Fibroblast of lung (primary cell): ENCODE measurements around the gene HOXD9. TPM values are rescaled to one million over a fixed set of nuclear protein-coding genes. Genes with fewer than 3 reads are reported as not detected.

ENCODE experiments used
- DNase-seq, 2 donors: peaks; one replicate each; pipeline versions ENCODE4 v3.0.0 to v3.0.0-alpha.2; 2010; ENCODE audit warnings: low read depth in 2 of 2
- H2AFZ ChIP-seq: 2 replicates; pipeline ENCODE4 v1.5.1; 2012; ENCODE audit warnings: low read length, control low read depth, inconsistent platforms
- H3K27ac ChIP-seq: 2 replicates; pipeline ENCODE4 v1.5.1; 2011; ENCODE audit warnings: low read length, control low read depth; ENCODE audit not compliant: insufficient read depth
- H3K27me3 ChIP-seq: 2 replicates; pipeline ENCODE4 v1.5.1; 2011; ENCODE audit warnings: mild to moderate bottlenecking, low read length; ENCODE audit not compliant: control insufficient read depth, insufficient read depth
- H3K36me3 ChIP-seq: 2 replicates; pipeline ENCODE4 v1.5.1; 2011; ENCODE audit warnings: low read length; ENCODE audit not compliant: control insufficient read depth, insufficient read depth
- H3K4me1 ChIP-seq: 2 replicates; pipeline ENCODE4 v1.5.1; 2011; ENCODE audit warnings: low read length; ENCODE audit not compliant: control insufficient read depth, insufficient read depth; ENCODE audit errors: extremely low read depth
- H3K4me2 ChIP-seq: 2 replicates; pipeline ENCODE4 v1.5.1; 2011; ENCODE audit warnings: low read length, control low read depth; ENCODE audit not compliant: insufficient read depth; ENCODE audit errors: extremely low read depth
- H3K4me3 ChIP-seq, 4 experiments: fragments of 200-600 bp in 1 of 4; sonication (generic) in 1 of 4; replicated peaks in 1 of 4; 2 replicates each; pipeline ENCODE4 v1.5.1; 2011 to 2016; ENCODE audit warnings: low read length in 4 of 4, low read depth in 3 of 4, mild to moderate bottlenecking in 3 of 4, control low read depth in 2 of 4, inconsistent platforms in 1 of 4, mixed read lengths in 1 of 4; ENCODE audit not compliant: insufficient read depth in 1 of 4; ENCODE audit errors: control extremely low read depth in 1 of 4
- H3K79me2 ChIP-seq: 2 replicates; pipeline ENCODE4 v1.5.1; 2012; ENCODE audit warnings: mild to moderate bottlenecking, low read length, inconsistent platforms; ENCODE audit not compliant: control insufficient read depth, insufficient read depth
- H3K9ac ChIP-seq: 2 replicates; pipeline ENCODE4 v1.5.1; 2011; ENCODE audit warnings: mild to moderate bottlenecking, low read length, control low read depth; ENCODE audit not compliant: insufficient read depth
- H3K9me3 ChIP-seq: 2 replicates; pipeline ENCODE4 v1.5.1; 2012; ENCODE audit warnings: low read depth, low read length; ENCODE audit not compliant: control insufficient read depth, insufficient read depth
- H4K20me1 ChIP-seq: 2 replicates; pipeline ENCODE4 v1.5.1; 2011; ENCODE audit warnings: low read length; ENCODE audit not compliant: control insufficient read depth, insufficient read depth; ENCODE audit errors: extremely low read depth
- CTCF ChIP-seq, 2 donors: IDR thresholded peaks in 1 of 2; conservative IDR thresholded peaks in 1 of 2; 1 replicate in 1 of 2; 2 replicates in 1 of 2; pipeline ENCODE4 v1.5.1; 2011 to 2012; ENCODE audit warnings: low read length in 2 of 2, control low read depth in 1 of 2, inconsistent platforms in 1 of 2, low read depth in 1 of 2, mild to moderate bottlenecking in 1 of 2
- EZH2 ChIP-seq: IDR thresholded peaks from 2 replicates; pipeline ENCODE4 v1.5.1; 2012; ENCODE audit warnings: low read length, control low read depth, mild to moderate bottlenecking; ENCODE audit errors: missing control alignments
- polyA plus RNA-seq, 2 donors: library from polyadenylated mRNA; depleted of rRNA in 1 of 2; stranded (reverse) in 1 of 2; unstranded in 1 of 2; fragments of >200 nt; gene quantifications; 2 replicates each; pipeline ENCODE4 v1.2.1, GENCODE V29; 2011 to 2012; ENCODE audit warnings: missing spikeins in 1 of 2
- total RNA-seq: library from RNA; depleted of rRNA; stranded (reverse); fragments of >200 nt; gene quantifications from 2 replicates; pipeline ENCODE4 v1.2.1, GENCODE V29; 2014

Gene HOXD9
- total and polyA plus RNA-seq, 2 donors (not counting 1 experiment from before 2014, with no cell fraction given) = not detected

- Histone ChIP-seq H2AFZ (no peak overlapping the region), H3K36me3 (no peaks in the 10 kb centered on the region), H3K4me3 (no peak overlapping the region), H3K9ac (no peak overlapping the region), H3K79me2 (no peaks in the 10 kb centered on the region), H3K9me3 (no peaks in the 10 kb centered on the region), H3K27ac (no peak overlapping the region), H4K20me1 (no peaks in the 10 kb centered on the region), H3K4me1 (no peaks in the 10 kb centered on the region), H3K27me3 (peaks cover 89% of the 10 kb centered on the region), H3K4me2 (no peak overlapping the region)
- TF ChIP-seq CTCF (conservative IDR thresholded peaks at IDR 0.05 in 1 of 2, IDR thresholded peaks at IDR 0.05 in 1 of 2; ENCODE audit: low read depth in 1 of 2, low read length in 2 of 2) = no peak
- TF ChIP-seq EZH2 = no peak
- DNase-seq = no peak
These were observed 20.7 kb upstream of the HOXD9 start for GRCh38 chr2:176101842-176102241.

GRCh38 chr2:176102309-176102866, 20.1 kb upstream of the HOXD9 start:
- Histone ChIP-seq H3K4me1 (no peaks in the 10 kb centered on the region), H3K36me3 (no peaks in the 10 kb centered on the region), H3K27ac (no peak overlapping the region), H3K27me3 (peaks cover 88% of the 10 kb centered on the region), H3K4me2 (no peak overlapping the region), H3K4me3 (no peak overlapping the region), H3K9ac (no peak overlapping the region), H2AFZ (no peak overlapping the region), H3K9me3 (no peaks in the 10 kb centered on the region), H3K79me2 (no peaks in the 10 kb centered on the region), H4K20me1 (no peaks in the 10 kb centered on the region)
- DNase-seq = no peak
- TF ChIP-seq EZH2 = no peak
- no peak for TF ChIP-seq CTCF (conservative IDR thresholded peaks at IDR 0.05 in 1 of 2, IDR thresholded peaks at IDR 0.05 in 1 of 2; ENCODE audit: low read depth in 1 of 2, low read length in 2 of 2)

GRCh38 chr2:176103194-176103593, 19.3 kb upstream of the HOXD9 start:
- no peaks in the 10 kb centered on the region for H3K4me1 ChIP-seq
- H3K4me2 ChIP-seq = no peak overlapping the region
- no peak overlapping the region for H3K9ac ChIP-seq
- H3K4me3 ChIP-seq = no peak overlapping the region
- no peak for DNase-seq
- H3K27me3 ChIP-seq = peaks cover 82% of the 10 kb centered on the region
- no peaks in the 10 kb centered on the region for H3K9me3 ChIP-seq
- H3K27ac ChIP-seq = no peak overlapping the region
- no peaks in the 10 kb centered on the region for H3K36me3 ChIP-seq
- no peak overlapping the region for H2AFZ ChIP-seq
- no peaks in the 10 kb centered on the region for H3K79me2 ChIP-seq
- TF ChIP-seq CTCF (conservative IDR thresholded peaks at IDR 0.05 in 1 of 2, IDR thresholded peaks at IDR 0.05 in 1 of 2; ENCODE audit: low read depth in 1 of 2, low read length in 2 of 2) (no peak), EZH2 (no peak)
- no peaks in the 10 kb centered on the region for H4K20me1 ChIP-seq
